ENCODE data around the gene DOCK2.

GRCh38 chr5:170053896-170054295 lies 416.8 kb downstream of the DOCK2 start:
- TF ChIP-seq POLR2AphosphoS5 (IDR thresholded peaks at IDR 0.05; ENCODE audit: low read depth, low read length) (no peak), TAF1 (IDR thresholded peaks at IDR 0.05; ENCODE audit: borderline replicate concordance, insufficient read depth, low read length) (no peak)
